Uterus (tissue), 2 donors: ENCODE data around the gene ETFRF1.

ENCODE experiments used
- POLR2A ChIP-seq, 2 donors: fragments of 450-650 bp; IDR thresholded peaks; one replicate each; pipeline ENCODE4 v1.6.1; 2016; ENCODE audit warnings: antibody characterized with exemption in 2 of 2, mild to moderate bottlenecking in 1 of 2, moderate library complexity in 1 of 2
- TF ChIP-seq, protein P1 (sequence below), 4 experiments: fragments of 200-600 bp in 2 of 4; fragments of 450-650 bp in 2 of 4; sonication (generic) in 2 of 4; IDR thresholded peaks; one replicate each; pipeline ENCODE4 v1.5.1; 2016 to 2019; ENCODE audit warnings: antibody characterized with exemption in 4 of 4, mild to moderate bottlenecking in 2 of 4, moderate library complexity in 1 of 4

DNA sequence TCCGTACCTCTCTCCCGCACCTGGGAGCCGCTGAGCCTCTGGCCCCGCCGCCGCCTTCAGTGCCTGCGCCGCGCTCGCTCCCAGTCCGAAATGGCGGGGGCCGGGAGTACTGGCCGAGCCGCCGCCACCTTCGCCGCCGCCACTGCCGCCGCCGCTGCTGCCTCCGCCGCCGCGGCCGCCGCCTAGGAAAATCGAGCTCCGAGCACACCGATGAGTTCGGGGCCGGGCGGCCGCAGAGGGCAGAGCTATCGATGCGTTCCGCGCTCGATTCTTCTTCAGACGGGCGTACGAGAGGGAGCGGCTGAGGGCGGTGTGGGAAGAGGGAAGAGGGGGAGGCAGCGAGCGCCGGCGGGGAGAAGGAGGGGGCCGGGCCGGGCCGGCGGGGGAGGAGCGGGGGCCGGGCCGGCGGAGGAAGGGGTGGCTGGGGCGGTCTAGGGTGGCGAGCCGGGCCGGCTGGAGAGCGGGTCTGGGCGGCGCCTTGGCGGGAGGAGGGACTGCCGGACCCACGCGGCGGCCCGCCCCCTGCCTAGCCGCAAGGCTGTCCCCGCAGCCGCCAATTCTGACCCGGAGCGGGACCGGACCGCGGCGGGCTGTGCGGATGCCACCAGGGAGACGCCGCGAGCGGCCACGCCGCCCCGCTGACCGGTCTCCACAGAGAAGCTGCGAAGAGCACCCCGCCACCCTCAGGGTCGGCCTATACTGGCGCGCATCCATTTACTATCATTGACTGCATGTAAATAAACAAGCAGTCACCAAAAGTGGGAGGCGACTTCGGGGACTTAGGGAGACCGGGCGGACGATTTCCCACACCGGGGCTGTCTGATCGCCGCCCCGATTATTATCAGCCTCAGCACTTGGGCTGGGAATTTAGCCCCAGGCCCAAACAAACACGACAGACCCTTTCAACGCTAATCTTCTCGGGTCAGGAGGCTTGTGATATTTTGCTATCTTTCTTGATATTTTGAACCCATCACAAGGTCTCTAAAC lies 56.0 kb downstream of the ETFRF1 start, which contains the start of gene KRAS:
- TF ChIP-seq, protein P1, sequence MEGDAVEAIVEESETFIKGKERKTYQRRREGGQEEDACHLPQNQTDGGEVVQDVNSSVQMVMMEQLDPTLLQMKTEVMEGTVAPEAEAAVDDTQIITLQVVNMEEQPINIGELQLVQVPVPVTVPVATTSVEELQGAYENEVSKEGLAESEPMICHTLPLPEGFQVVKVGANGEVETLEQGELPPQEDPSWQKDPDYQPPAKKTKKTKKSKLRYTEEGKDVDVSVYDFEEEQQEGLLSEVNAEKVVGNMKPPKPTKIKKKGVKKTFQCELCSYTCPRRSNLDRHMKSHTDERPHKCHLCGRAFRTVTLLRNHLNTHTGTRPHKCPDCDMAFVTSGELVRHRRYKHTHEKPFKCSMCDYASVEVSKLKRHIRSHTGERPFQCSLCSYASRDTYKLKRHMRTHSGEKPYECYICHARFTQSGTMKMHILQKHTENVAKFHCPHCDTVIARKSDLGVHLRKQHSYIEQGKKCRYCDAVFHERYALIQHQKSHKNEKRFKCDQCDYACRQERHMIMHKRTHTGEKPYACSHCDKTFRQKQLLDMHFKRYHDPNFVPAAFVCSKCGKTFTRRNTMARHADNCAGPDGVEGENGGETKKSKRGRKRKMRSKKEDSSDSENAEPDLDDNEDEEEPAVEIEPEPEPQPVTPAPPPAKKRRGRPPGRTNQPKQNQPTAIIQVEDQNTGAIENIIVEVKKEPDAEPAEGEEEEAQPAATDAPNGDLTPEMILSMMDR (IDR thresholded peaks at IDR 0.05): peak in 1 of 4 experiments; percentile 28
- TF ChIP-seq POLR2A (IDR thresholded peaks at IDR 0.05): peak; percentile 68 to 92
